Panc1 (cell line): ENCODE data around the gene FRMD5. TPM values are rescaled to one million over a fixed set of nuclear protein-coding genes. Genes with fewer than 3 reads are reported as not detected.

ENCODE experiments used
- ATAC-seq: fragments of 200-7000 bp; cut with Tn5 transposase; 2 replicates; pipeline ENCODE4 v1.9.1; 2020; ENCODE audit warnings: mild to moderate bottlenecking, moderate library complexity
- BruUV-seq: library from RNA; stranded (reverse); fragments of 400-500 nt; replicated peaks from 2 replicates; lab custom pipeline; 2021; lab: Mats Ljungman, UMichigan
- CTCF ChIA-PET: fragments of 300-600 bp; sonication (Branson Sonifier 250); formaldehyde crosslinking; loops from one replicate; lab custom pipeline; 2022; ENCODE audit warnings: antibody characterized with exemption; lab: Charles Lee
- POLR2A ChIA-PET: fragments of 300-600 bp; sonication (Branson Sonifier 250); formaldehyde crosslinking; loops from one replicate; lab custom pipeline; 2022; ENCODE audit warnings: antibody characterized with exemption; lab: Charles Lee
- DNase-seq: peaks from one replicate; pipeline ENCODE4 v3.0.0-alpha.2; 2010; ENCODE audit warnings: low read depth, low spot score
- H3K27ac ChIP-seq: 2 replicates; pipeline ENCODE4 v1.5.1; 2011; ENCODE audit warnings: mild to moderate bottlenecking, low read length, inconsistent platforms
- H3K27me3 ChIP-seq: fragments of 200-500 bp; sonication (Bioruptor generic); 2 replicates; pipeline ENCODE4 v1.6.0; 2014; ENCODE audit warnings: low read length, inconsistent platforms; ENCODE audit not compliant: control insufficient read depth, insufficient read depth
- H3K36me3 ChIP-seq: fragments of 200-500 bp; sonication (Bioruptor generic); 2 replicates; pipeline ENCODE4 v1.5.1; 2014; ENCODE audit warnings: inconsistent platforms, mild to moderate bottlenecking, low read length, moderate library complexity; ENCODE audit not compliant: control insufficient read depth, insufficient read depth
- H3K4me1 ChIP-seq: 2 replicates; pipeline ENCODE4 v1.5.1; 2011; ENCODE audit warnings: inconsistent platforms, mild to moderate bottlenecking, low read length, moderate library complexity; ENCODE audit not compliant: control insufficient read depth, insufficient read depth
- H3K4me3 ChIP-seq, 2 experiments: 2 replicates each; pipeline ENCODE4 v1.5.1; 2011 to 2012; ENCODE audit warnings: low read depth in 2 of 2, low read length in 2 of 2, mild to moderate bottlenecking in 2 of 2, inconsistent platforms in 1 of 2, moderate library complexity in 1 of 2
- H3K9me3 ChIP-seq: fragments of 200-500 bp; sonication (Bioruptor generic); 2 replicates; pipeline ENCODE4 v1.5.1; 2014; ENCODE audit warnings: low read depth, mild to moderate bottlenecking, inconsistent platforms, low read length, moderate library complexity; ENCODE audit not compliant: control insufficient read depth, insufficient read depth
- POLR2AphosphoS5 ChIP-seq: IDR thresholded peaks from 2 replicates; pipeline ENCODE4 v1.6.1; 2012; ENCODE audit warnings: mild to moderate bottlenecking, low read depth, low read length, moderate library complexity
- SIN3A ChIP-seq: IDR thresholded peaks from 2 replicates; pipeline ENCODE4 v1.6.1; 2012; ENCODE audit warnings: low read depth, mild to moderate bottlenecking, low read length, moderate library complexity, borderline replicate concordance; ENCODE audit not compliant: insufficient read depth
- TCF7L2 ChIP-seq: IDR thresholded peaks from 2 replicates; pipeline ENCODE4 v1.6.1; 2011; ENCODE audit warnings: mild to moderate bottlenecking, low read depth, low read length, inconsistent platforms
- in situ Hi-C: cut with HindIII; loops from 2 replicates; pipeline ENCODE4 v1.10.0; 2016; ENCODE audit warnings: low sequenced_read_pairs, low pct_unique_long_range_greater_than_20kb
- intact Hi-C: fragments of 100-400 bp; cut with micrococcal nuclease; formaldehyde crosslinking; loops from one replicate; pipeline ENCODE4 v1.10.0; 2022; ENCODE audit not compliant: unreplicated experiment
- total RNA-seq: library from RNA; stranded (reverse); gene quantifications from one replicate; pipeline ENCODE4 v1.2.1, GENCODE V29; 2021; ENCODE audit not compliant: unreplicated experiment
- TF ChIP-seq, protein P1 (sequence below): fragments of 450-650 bp; IDR thresholded peaks from 2 replicates; pipeline ENCODE4 v1.5.1; 2017; ENCODE audit warnings: mild to moderate bottlenecking
- TF ChIP-seq, protein P2 (sequence below), 2 experiments: IDR thresholded peaks; 2 replicates each; pipeline ENCODE4 v1.6.1; 2011 to 2012; ENCODE audit warnings: low read depth in 2 of 2, control low read depth in 1 of 2, low read length in 1 of 2, mild to moderate bottlenecking in 1 of 2, moderate library complexity in 1 of 2; ENCODE audit not compliant: insufficient read depth in 1 of 2

Gene FRMD5
- total RNA-seq, 1 experiment from 2014 or later: 18.3 TPM

DNA sequence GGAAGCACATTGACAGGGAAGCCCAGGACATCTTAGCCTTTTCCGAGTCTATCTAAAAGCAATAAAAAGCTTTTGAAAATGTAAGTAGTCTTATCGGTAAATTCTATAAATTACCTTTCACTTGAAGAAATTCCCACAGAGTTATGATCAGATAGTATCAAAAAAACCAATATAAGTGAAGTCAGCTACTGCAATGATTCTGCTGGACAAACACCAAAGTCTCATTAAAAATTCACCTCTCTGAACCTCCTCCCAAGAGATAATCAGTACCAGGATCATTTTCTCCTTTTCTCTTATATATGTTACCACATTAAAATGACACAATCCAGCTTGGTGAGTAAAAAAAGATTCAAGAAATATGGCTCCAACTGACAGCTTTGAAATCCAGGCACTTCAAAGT is 69.2 kb downstream of the FRMD5 start:
- POLR2A ChIA-PET: no interaction called here
- in situ Hi-C loops (no loop called here), intact Hi-C loops (no loop called here)
- no peak overlapping the region for H3K27ac ChIP-seq
- CTCF ChIA-PET: interaction anchor here (0.5 kb wide), 1 partner anchor 320 kb away, joined by 3 read pairs; no protein-coding TSS in a partner anchor
- BruUV-seq: no TSS peak
- H3K4me1 ChIP-seq: no peaks in the 10 kb centered on the region
- H3K27me3 ChIP-seq: no peaks in the 10 kb centered on the region
- no peaks in the 10 kb centered on the region for H3K9me3 ChIP-seq
- no peaks in the 10 kb centered on the region for H3K36me3 ChIP-seq
- DNase-seq (no peak), ATAC-seq (no peak)
- TF ChIP-seq, protein P1, sequence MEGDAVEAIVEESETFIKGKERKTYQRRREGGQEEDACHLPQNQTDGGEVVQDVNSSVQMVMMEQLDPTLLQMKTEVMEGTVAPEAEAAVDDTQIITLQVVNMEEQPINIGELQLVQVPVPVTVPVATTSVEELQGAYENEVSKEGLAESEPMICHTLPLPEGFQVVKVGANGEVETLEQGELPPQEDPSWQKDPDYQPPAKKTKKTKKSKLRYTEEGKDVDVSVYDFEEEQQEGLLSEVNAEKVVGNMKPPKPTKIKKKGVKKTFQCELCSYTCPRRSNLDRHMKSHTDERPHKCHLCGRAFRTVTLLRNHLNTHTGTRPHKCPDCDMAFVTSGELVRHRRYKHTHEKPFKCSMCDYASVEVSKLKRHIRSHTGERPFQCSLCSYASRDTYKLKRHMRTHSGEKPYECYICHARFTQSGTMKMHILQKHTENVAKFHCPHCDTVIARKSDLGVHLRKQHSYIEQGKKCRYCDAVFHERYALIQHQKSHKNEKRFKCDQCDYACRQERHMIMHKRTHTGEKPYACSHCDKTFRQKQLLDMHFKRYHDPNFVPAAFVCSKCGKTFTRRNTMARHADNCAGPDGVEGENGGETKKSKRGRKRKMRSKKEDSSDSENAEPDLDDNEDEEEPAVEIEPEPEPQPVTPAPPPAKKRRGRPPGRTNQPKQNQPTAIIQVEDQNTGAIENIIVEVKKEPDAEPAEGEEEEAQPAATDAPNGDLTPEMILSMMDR: no peak
- TF ChIP-seq, protein P2, sequence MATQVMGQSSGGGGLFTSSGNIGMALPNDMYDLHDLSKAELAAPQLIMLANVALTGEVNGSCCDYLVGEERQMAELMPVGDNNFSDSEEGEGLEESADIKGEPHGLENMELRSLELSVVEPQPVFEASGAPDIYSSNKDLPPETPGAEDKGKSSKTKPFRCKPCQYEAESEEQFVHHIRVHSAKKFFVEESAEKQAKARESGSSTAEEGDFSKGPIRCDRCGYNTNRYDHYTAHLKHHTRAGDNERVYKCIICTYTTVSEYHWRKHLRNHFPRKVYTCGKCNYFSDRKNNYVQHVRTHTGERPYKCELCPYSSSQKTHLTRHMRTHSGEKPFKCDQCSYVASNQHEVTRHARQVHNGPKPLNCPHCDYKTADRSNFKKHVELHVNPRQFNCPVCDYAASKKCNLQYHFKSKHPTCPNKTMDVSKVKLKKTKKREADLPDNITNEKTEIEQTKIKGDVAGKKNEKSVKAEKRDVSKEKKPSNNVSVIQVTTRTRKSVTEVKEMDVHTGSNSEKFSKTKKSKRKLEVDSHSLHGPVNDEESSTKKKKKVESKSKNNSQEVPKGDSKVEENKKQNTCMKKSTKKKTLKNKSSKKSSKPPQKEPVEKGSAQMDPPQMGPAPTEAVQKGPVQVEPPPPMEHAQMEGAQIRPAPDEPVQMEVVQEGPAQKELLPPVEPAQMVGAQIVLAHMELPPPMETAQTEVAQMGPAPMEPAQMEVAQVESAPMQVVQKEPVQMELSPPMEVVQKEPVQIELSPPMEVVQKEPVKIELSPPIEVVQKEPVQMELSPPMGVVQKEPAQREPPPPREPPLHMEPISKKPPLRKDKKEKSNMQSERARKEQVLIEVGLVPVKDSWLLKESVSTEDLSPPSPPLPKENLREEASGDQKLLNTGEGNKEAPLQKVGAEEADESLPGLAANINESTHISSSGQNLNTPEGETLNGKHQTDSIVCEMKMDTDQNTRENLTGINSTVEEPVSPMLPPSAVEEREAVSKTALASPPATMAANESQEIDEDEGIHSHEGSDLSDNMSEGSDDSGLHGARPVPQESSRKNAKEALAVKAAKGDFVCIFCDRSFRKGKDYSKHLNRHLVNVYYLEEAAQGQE (IDR thresholded peaks at IDR 0.05; ENCODE audit: insufficient read depth in 1 of 2, low read depth in 2 of 2, low read length in 1 of 2): no peak
- TF ChIP-seq SIN3A (no peak), TCF7L2 (no peak), POLR2AphosphoS5 (no peak)
- no peak overlapping the region for H3K4me3 ChIP-seq

DNA sequence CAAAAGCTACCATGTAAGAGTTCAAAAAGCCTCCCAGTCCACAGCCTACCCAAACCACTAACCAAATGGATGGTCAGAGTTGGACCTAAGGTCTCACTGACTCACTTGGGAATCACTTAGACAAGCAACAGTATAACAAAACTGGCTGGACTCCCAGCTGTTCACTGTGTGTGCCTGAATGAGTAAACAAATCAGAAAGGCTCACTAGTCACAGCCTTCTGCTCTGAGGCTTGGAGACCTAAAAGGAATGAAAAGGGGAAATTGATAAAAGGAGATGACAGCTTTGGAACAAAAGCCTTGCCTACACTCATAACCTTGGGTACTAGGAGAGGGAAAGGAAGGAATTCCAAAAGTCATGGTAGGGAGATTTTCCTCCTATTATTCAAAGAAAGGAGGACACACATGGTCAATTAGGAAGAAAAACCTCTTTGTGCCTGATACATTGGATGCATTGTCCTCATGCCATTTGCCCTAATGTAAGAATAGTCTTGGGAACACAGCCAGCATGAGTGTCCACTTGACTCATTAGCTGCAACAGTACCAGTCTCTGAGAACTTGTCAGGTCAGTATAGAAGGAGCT is 92.3 kb downstream of the FRMD5 start:
- CTCF ChIA-PET: no interaction called here
- H3K27ac ChIP-seq: peak overlapping the region; percentile 94
- H3K4me3 ChIP-seq: peak overlapping the region in 1 of 2 experiments; percentile 12; a peak in 1 of 4 replicates
- H3K4me1 ChIP-seq: peaks cover 51% of the 10 kb centered on the region
- TF ChIP-seq TCF7L2 (peak; percentile 67; the same call in 1 of the 2 replicates), POLR2AphosphoS5 (peak; percentile 46), SIN3A (no peak)
- TF ChIP-seq, protein P2 (IDR thresholded peaks at IDR 0.05; ENCODE audit: insufficient read depth in 1 of 2, low read depth in 2 of 2, low read length in 1 of 2): no peak
- TF ChIP-seq, protein P1: no peak
- no TSS peak for BruUV-seq
- no peaks in the 10 kb centered on the region for H3K9me3 ChIP-seq
- in situ Hi-C loops (no loop called here), intact Hi-C loops (no loop called here)
- no peaks in the 10 kb centered on the region for H3K36me3 ChIP-seq
- DNase-seq: peak; percentile 97
- POLR2A ChIA-PET: no interaction called here
- H3K27me3 ChIP-seq: no peaks in the 10 kb centered on the region
- peak; percentile 95 for ATAC-seq
